HEK293T (cell line): ENCODE measurements around the gene SLC8A3.

Experiments used
- CTCF ChIA-PET: fragments of 350-600 bp; formaldehyde crosslinking; extraction: SDS; loops from one replicate; lab custom pipeline; 2021; ENCODE audit warnings: antibody characterized with exemption, inconsistent platforms; lab: Yijun Ruan, JAX
- POLR2A ChIA-PET: fragments of 350-600 bp; formaldehyde crosslinking; extraction: SDS; loops from one replicate; lab custom pipeline; 2020; ENCODE audit warnings: antibody characterized with exemption, inconsistent platforms; lab: Yijun Ruan, JAX
- DNase-seq: peaks from one replicate; pipeline ENCODE4 v3.0.0; 2012; ENCODE audit warnings: mixed read lengths; ENCODE audit errors: extremely low spot score
- ARNT ChIP-seq: fragments of 450-650 bp; IDR thresholded peaks from 2 replicates; pipeline ENCODE4 v1.6.1; 2017; ENCODE audit warnings: mild to moderate bottlenecking
- BHLHE40 ChIP-seq: fragments of 450-650 bp; IDR thresholded peaks from 2 replicates; pipeline ENCODE4 v1.6.1; 2016; ENCODE audit warnings: mild to moderate bottlenecking, moderate library complexity, borderline replicate concordance
- CTBP1 ChIP-seq: fragments of 450-650 bp; IDR thresholded peaks from 2 replicates; pipeline ENCODE4 v1.6.1; 2016; ENCODE audit warnings: borderline replicate concordance
- ELF4 ChIP-seq: fragments of 450-650 bp; IDR thresholded peaks from 2 replicates; pipeline ENCODE4 v1.6.1; 2017; ENCODE audit warnings: antibody characterized with exemption
- FOXA1 ChIP-seq: fragments of 450-650 bp; IDR thresholded peaks from 2 replicates; pipeline ENCODE4 v1.6.1; 2016; ENCODE audit warnings: mild to moderate bottlenecking
- FOXK2 ChIP-seq: fragments of 450-650 bp; IDR thresholded peaks from 2 replicates; pipeline ENCODE4 v1.6.1; 2016; ENCODE audit warnings: mild to moderate bottlenecking
- FOXM1 ChIP-seq: fragments of 450-650 bp; IDR thresholded peaks from 2 replicates; pipeline ENCODE4 v1.6.1; 2017; ENCODE audit warnings: mild to moderate bottlenecking, borderline replicate concordance
- HDGF ChIP-seq: fragments of 450-650 bp; IDR thresholded peaks from 2 replicates; pipeline ENCODE4 v1.6.1; 2017; ENCODE audit warnings: antibody characterized with exemption, borderline replicate concordance
- L3MBTL2 ChIP-seq: fragments of 450-650 bp; conservative IDR thresholded peaks from 2 replicates; pipeline ENCODE4 v1.6.1; 2016; ENCODE audit warnings: mild to moderate bottlenecking
- LEF1 ChIP-seq: fragments of 450-650 bp; IDR thresholded peaks from 2 replicates; pipeline ENCODE4 v1.6.1; 2017; ENCODE audit warnings: mild to moderate bottlenecking, borderline replicate concordance
- NFRKB ChIP-seq: fragments of 450-650 bp; IDR thresholded peaks from 2 replicates; pipeline ENCODE4 v1.6.1; 2016; ENCODE audit warnings: mild to moderate bottlenecking, moderate library complexity
- PKNOX1 ChIP-seq: fragments of 450-650 bp; IDR thresholded peaks from 2 replicates; pipeline ENCODE4 v1.6.1; 2016
- SP1 ChIP-seq: fragments of 450-650 bp; IDR thresholded peaks from 2 replicates; pipeline ENCODE4 v1.6.1; 2017
- SUZ12 ChIP-seq: fragments of 450-650 bp; IDR thresholded peaks from 2 replicates; pipeline ENCODE4 v1.6.1; 2016; ENCODE audit warnings: mild to moderate bottlenecking
- TARDBP ChIP-seq: fragments of 450-650 bp; IDR thresholded peaks from 2 replicates; pipeline ENCODE4 v1.6.1; 2016
- ZNF384 ChIP-seq: fragments of 450-650 bp; IDR thresholded peaks from 2 replicates; pipeline ENCODE4 v1.6.1; 2016

The SLC8A3 gene

GRCh38 chr14:70018230-70018629 is 170.5 kb downstream of the SLC8A3 start:
- TF ChIP-seq ZNF384, result no peak
- no peak for TF ChIP-seq PKNOX1
- TF ChIP-seq NFRKB, result no peak
- no peak for TF ChIP-seq LEF1
- TF ChIP-seq SP1, result no peak
- no peak for TF ChIP-seq L3MBTL2
- no peak for TF ChIP-seq FOXM1
- no peak for TF ChIP-seq SUZ12
- DNase-seq, result no peak
- POLR2A ChIA-PET, result interaction anchor here (1.0 to 11.7 kb wide), 2 partner anchors 9 to 139 kb away, joined by 3 to 97 read pairs; partner anchors contain the start of gene SMOC1
- CTCF ChIA-PET, result interaction anchor here (0.6 to 1.1 kb wide), 2 partner anchors 19 to 1015 kb away, joined by 3 read pairs; no protein-coding TSS in a partner anchor

- DNase-seq, result no peak
- TF ChIP-seq FOXA1 (no peak), TARDBP (no peak), ZNF384 (no peak), SUZ12 (no peak), PKNOX1 (no peak), BHLHE40 (no peak), CTBP1 (no peak), ARNT (no peak), NFRKB (no peak), L3MBTL2 (no peak), LEF1 (no peak), FOXM1 (no peak), HDGF (no peak), FOXK2 (no peak), ELF4 (no peak), SP1 (no peak)
- CTCF ChIA-PET, result interaction anchor here (0.6 to 2.6 kb wide), 6 partner anchors 14 to 200 kb away, joined by 3 to 10 read pairs (median 4); no protein-coding TSS in a partner anchor
- POLR2A ChIA-PET, result interaction anchor here (11.7 kb wide), 1 partner anchor 135 kb away, joined by 97 read pairs; the partner anchor contains the start of gene SMOC1
Measured at GRCh38 chr14:70014406-70015095, 174.2 kb downstream of the SLC8A3 start.

- POLR2A ChIA-PET, result interaction anchor here (11.7 kb wide), 1 partner anchor 134 kb away, joined by 97 read pairs; the partner anchor contains the start of gene SMOC1
- TF ChIP-seq ELF4 (no peak), SP1 (no peak), FOXA1 (no peak)
- DNase-seq, result peak; percentile 72
- CTCF ChIA-PET, result interaction anchor here (0.6 to 2.6 kb wide), 11 partner anchors 8 to 811 kb away, joined by 3 to 10 read pairs (median 4); partner anchors contain the start of gene SMOC1
Measured at GRCh38 chr14:70013271-70013873, 175.4 kb downstream of the SLC8A3 start.

- TF ChIP-seq CTBP1 (no peak), L3MBTL2 (no peak), ZNF384 (no peak), SP1 (no peak), HDGF (no peak), NFRKB (no peak), LEF1 (no peak), FOXM1 (no peak)
- no peak for DNase-seq
- CTCF ChIA-PET, result interaction anchor here (1.0 kb wide), 1 partner anchor 8 kb away, joined by 3 read pairs; no protein-coding TSS in a partner anchor
- POLR2A ChIA-PET, result interaction anchor here (11.7 kb wide), 1 partner anchor 132 kb away, joined by 97 read pairs; the partner anchor contains the start of gene SMOC1
Measured at GRCh38 chr14:70011708-70012107, 177.0 kb downstream of the SLC8A3 start.

- TF ChIP-seq PKNOX1, result no peak
- no peak for TF ChIP-seq SUZ12
- no peak for TF ChIP-seq LEF1
- no peak for TF ChIP-seq SP1
- TF ChIP-seq ELF4, result no peak
- TF ChIP-seq FOXK2, result no peak
- ChIA-PET CTCF (interaction anchor here (1.0 kb wide), 1 partner anchor 9 kb away, joined by 3 read pairs; no protein-coding TSS in a partner anchor), POLR2A (interaction anchor here (11.7 kb wide), 1 partner anchor 132 kb away, joined by 97 read pairs; the partner anchor contains the start of gene SMOC1)
- DNase-seq, result no peak
Measured at GRCh38 chr14:70011098-70011497, 177.7 kb downstream of the SLC8A3 start.

GRCh38 chr14:70009961-70010360 is 178.8 kb downstream of the SLC8A3 start:
- TF ChIP-seq HDGF (no peak), LEF1 (no peak), ZNF384 (no peak), PKNOX1 (no peak), FOXM1 (no peak), SUZ12 (no peak), ARNT (no peak), FOXK2 (no peak), FOXA1 (no peak), SP1 (no peak), BHLHE40 (no peak), NFRKB (no peak), TARDBP (no peak), CTBP1 (no peak), ELF4 (no peak), L3MBTL2 (no peak)
- ChIA-PET POLR2A (no interaction called here), CTCF (no interaction called here)

More at GRCh38 chr14:70009961-70010360, 178.8 kb downstream of the SLC8A3 start:
- no peak for DNase-seq
